Right atrium auricular region (tissue), 2 donors: Measurements from ENCODE around the gene FAM171A1. TPM values are rescaled to one million over a fixed set of nuclear protein-coding genes. Genes with fewer than 3 reads are reported as not detected.
A peak's percentile ranks its signal among the peaks of the same experiment; 100 is the strongest.

Experiments used
- DNase-seq: peaks from one replicate; pipeline ENCODE4 v3.0.0-alpha.2; 2019; ENCODE audit warnings: low spot score
- H3K27ac ChIP-seq, 2 donors: fragments of 200-600 bp; sonication (generic); 1 replicate in 1 of 2; 2 replicates in 1 of 2; pipeline ENCODE4 v1.5.1; 2016 to 2019
- H3K27me3 ChIP-seq, 2 donors: fragments of 200-600 bp; sonication (generic); one replicate each; pipeline versions ENCODE4 v1.5.1 to v1.6.0; 2017 to 2019
- H3K36me3 ChIP-seq: fragments of 200-600 bp; sonication (generic); one replicate; pipeline ENCODE4 v1.5.1; 2016
- H3K4me1 ChIP-seq, 2 donors: fragments of 200-600 bp; sonication (generic); one replicate each; pipeline versions ENCODE4 v1.5.1 to v1.6.0; 2017 to 2019
- H3K4me3 ChIP-seq, 2 donors: fragments of 200-600 bp; sonication (generic); 1 replicate in 1 of 2; 2 replicates in 1 of 2; pipeline ENCODE4 v1.5.1; 2017 to 2019; ENCODE audit warnings: mild to moderate bottlenecking in 1 of 2, moderate library complexity in 1 of 2
- H3K9me3 ChIP-seq, 2 donors: fragments of 200-600 bp; sonication (generic); one replicate each; pipeline ENCODE4 v1.5.1; 2019
- total RNA-seq, 2 donors: library from RNA; depleted of rRNA; stranded (reverse); fragments of >200 nt; gene quantifications; one replicate each; pipeline ENCODE4 v1.1.0, GENCODE V29; 2016
- TF ChIP-seq, protein P1 (sequence below), 2 donors: fragments of 200-600 bp; sonication (generic); IDR thresholded peaks; one replicate each; pipeline ENCODE4 v1.5.1; 2019; ENCODE audit warnings: antibody characterized with exemption in 2 of 2

FAM171A1 gene
- total RNA-seq, 2 donors from 2014 or later: 7.8 to 13.7 TPM

DNA sequence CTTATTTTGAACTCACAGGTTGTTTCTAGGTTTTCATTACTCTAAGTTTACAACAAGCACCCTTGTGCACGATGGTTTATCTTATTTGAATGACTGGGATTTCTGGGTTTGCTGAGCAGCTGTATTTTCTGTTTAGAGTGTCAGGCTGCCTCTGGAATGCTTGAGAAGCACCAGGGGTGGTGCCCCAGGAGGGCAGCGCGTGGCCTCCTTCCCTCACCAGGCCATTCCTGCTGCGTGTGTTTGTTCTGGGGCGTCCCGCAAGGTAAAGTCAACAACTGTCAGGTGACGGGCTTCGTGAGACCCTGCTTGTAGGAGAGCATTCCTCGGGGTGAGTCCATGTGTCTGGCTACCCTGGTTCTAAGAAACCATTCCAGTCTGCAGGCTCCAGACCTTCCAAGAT lies 54.9 kb downstream of the FAM171A1 start:
- Histone ChIP-seq H3K27me3 (no peaks in the 10 kb centered on the region), H3K27ac (no peak overlapping the region), H3K9me3 (no peaks in the 10 kb centered on the region), H3K4me1 (peaks cover 0 to 39% of the 10 kb centered on the region in 2 donors), H3K4me3 (no peak overlapping the region), H3K36me3 (no peaks in the 10 kb centered on the region)
- TF ChIP-seq, protein P1, sequence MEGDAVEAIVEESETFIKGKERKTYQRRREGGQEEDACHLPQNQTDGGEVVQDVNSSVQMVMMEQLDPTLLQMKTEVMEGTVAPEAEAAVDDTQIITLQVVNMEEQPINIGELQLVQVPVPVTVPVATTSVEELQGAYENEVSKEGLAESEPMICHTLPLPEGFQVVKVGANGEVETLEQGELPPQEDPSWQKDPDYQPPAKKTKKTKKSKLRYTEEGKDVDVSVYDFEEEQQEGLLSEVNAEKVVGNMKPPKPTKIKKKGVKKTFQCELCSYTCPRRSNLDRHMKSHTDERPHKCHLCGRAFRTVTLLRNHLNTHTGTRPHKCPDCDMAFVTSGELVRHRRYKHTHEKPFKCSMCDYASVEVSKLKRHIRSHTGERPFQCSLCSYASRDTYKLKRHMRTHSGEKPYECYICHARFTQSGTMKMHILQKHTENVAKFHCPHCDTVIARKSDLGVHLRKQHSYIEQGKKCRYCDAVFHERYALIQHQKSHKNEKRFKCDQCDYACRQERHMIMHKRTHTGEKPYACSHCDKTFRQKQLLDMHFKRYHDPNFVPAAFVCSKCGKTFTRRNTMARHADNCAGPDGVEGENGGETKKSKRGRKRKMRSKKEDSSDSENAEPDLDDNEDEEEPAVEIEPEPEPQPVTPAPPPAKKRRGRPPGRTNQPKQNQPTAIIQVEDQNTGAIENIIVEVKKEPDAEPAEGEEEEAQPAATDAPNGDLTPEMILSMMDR (IDR thresholded peaks at IDR 0.05): no peak
- no peak for DNase-seq

DNA sequence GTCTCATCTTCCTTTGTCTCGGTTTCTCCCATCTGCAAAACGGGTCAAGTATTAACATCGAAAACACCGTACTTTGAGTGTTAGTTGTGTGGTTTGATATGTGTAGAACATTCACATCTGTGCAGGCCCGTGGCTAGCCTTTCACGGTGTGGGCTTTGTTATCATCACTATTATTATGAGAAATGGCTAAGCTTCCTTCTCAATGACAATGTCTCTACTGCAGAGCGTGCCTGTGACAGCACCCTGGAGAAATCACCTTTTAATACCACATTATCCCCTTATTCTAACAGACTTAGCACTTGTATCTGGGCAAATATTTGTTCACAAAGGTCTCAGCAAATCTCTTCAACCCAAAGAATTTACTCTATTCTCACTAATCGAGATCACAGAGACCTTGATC lies 55.8 kb downstream of the FAM171A1 start:
- no peak overlapping the region for H3K27ac ChIP-seq
- H3K9me3 ChIP-seq: no peaks in the 10 kb centered on the region
- no peaks in the 10 kb centered on the region for H3K27me3 ChIP-seq
- no peaks in the 10 kb centered on the region for H3K36me3 ChIP-seq
- TF ChIP-seq, protein P1 (IDR thresholded peaks at IDR 0.05): no peak
- no peak for DNase-seq
- H3K4me3 ChIP-seq: no peak overlapping the region
- H3K4me1 ChIP-seq: peaks cover 0 to 30% of the 10 kb centered on the region in 2 donors

DNA sequence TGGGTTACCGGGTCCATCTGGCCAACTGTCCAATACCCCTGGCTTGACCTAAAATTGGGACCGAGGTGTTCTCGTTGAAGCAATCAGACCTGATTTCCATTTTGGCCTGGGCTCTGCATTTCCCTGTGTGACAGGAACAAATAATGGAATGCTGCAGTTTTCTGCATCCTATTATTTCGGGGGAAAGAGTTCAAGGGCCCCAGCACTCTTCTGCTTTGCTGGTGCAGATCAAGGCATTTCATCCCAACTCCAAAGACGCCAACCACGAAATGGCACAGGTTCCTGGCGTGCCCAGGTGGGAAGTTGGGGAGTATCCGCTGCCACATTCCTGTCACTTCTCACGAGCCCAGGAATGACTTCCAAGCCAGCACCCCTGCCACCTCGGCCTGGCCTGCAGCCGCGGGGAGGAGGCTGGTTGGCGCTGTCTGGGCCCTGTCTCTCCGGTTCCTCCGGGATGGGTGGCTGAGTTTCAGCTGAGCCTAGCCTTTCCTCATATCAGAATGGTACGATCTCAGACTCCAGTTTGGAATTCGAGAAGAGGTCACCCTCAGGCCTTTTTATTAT lies 56.5 kb downstream of the FAM171A1 start:
- no peak overlapping the region for H3K4me3 ChIP-seq
- TF ChIP-seq, protein P1 (IDR thresholded peaks at IDR 0.05): no peak
- H3K36me3 ChIP-seq: no peaks in the 10 kb centered on the region
- DNase-seq: no peak
- H3K4me1 ChIP-seq: peaks cover 0 to 30% of the 10 kb centered on the region in 2 donors
- no peaks in the 10 kb centered on the region for H3K27me3 ChIP-seq
- H3K27ac ChIP-seq: peak overlapping the region; percentile 35 to 52
- no peaks in the 10 kb centered on the region for H3K9me3 ChIP-seq

DNA sequence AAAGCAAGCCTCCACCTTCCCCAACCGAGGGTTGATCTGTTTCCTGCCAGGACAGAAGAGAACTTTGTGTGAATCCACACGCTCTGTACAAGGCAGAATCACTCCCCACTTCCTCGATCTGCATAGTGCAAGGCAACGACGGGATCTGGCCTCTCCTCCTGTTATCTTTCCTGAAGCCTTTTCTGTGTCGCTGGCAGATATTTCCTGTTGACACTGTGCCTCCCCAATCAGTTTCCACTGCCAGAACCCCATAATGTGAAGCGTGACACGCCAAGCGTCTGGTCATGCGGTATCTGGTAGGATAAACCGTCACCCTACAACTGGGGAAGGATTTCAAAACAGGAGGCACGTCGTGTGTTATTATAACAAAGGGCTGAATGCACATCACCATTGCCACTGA lies 57.2 kb downstream of the FAM171A1 start:
- no peaks in the 10 kb centered on the region for H3K9me3 ChIP-seq
- TF ChIP-seq, protein P1 (IDR thresholded peaks at IDR 0.05): no peak
- H3K4me1 ChIP-seq: peaks cover 0 to 30% of the 10 kb centered on the region in 2 donors
- H3K27me3 ChIP-seq: no peaks in the 10 kb centered on the region
- peak overlapping the region; percentile 35 to 52 for H3K27ac ChIP-seq
- DNase-seq: no peak
- H3K36me3 ChIP-seq: no peaks in the 10 kb centered on the region
- H3K4me3 ChIP-seq: peak overlapping the region in 1 of 2 donors; percentile 14

DNA sequence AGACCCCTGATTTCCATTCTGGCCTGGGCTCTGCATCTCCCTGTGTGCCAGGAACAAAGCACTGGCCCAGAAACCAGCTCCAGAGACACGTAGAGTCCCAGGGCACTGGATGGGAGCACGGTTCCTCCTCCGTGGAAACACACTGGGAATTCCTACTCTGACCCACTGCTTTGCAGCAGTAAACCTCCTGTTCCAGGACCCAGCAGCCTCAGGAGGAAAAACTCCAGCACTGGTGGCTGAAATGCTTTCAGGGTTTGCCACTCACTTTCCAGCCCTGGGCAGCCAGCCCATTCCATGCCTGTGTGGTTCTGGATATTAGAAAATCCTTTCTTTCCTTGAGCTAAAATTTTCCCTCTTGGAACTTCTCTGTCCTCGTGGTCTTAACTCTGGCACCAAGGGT lies 58.0 kb downstream of the FAM171A1 start:
- TF ChIP-seq, protein P1 (IDR thresholded peaks at IDR 0.05): no peak
- DNase-seq: no peak
- Histone ChIP-seq H3K27me3 (no peaks in the 10 kb centered on the region), H3K36me3 (no peaks in the 10 kb centered on the region), H3K9me3 (no peaks in the 10 kb centered on the region), H3K4me3 (peak overlapping the region in 1 of 2 donors; percentile 14), H3K27ac (peak overlapping the region in 1 of 2 donors; percentile 35), H3K4me1 (peaks cover 0 to 30% of the 10 kb centered on the region in 2 donors)
